HG02970 (cell line): ENCODE data around the gene FBXL17.

ENCODE experiments used
- ATAC-seq: cut with Tn5 transposase; IDR thresholded peaks from one replicate; pipeline ENCODE4 v1.9.1; 2021; ENCODE audit warnings: mild to moderate bottlenecking, moderate library complexity, moderate number of reproducible peaks; ENCODE audit not compliant: unreplicated experiment, low FRiP score

FBXL17 gene

DNA sequence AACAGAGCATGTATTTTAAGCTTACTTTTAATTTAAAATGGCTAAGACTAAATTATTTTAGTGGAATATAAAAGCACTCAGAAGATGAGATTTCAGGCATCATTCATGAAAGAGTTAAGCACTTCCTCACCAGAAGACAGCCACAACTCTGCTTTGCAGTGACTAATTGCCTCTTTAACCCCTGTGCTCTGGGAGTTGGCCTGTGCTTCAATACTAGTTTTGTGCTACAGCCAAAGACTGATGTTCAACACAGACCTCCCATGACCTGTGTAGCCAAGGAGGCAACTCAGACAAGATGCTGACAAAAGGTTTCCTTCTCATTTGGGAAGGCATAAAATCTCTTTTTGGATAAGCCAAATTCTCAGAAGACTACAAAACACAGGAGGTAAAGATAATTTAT lies 353.5 kb downstream of the FBXL17 start:
- ATAC-seq: no peak

- no peak for ATAC-seq
These were observed 355.9 kb downstream of the FBXL17 start for GRCh38 chr5:108025957-108026356.

GRCh38 chr5:108024986-108025385 lies 356.9 kb downstream of the FBXL17 start:
- no peak for ATAC-seq

GRCh38 chr5:108016101-108016500 lies 365.8 kb downstream of the FBXL17 start:
- ATAC-seq: no peak

DNA sequence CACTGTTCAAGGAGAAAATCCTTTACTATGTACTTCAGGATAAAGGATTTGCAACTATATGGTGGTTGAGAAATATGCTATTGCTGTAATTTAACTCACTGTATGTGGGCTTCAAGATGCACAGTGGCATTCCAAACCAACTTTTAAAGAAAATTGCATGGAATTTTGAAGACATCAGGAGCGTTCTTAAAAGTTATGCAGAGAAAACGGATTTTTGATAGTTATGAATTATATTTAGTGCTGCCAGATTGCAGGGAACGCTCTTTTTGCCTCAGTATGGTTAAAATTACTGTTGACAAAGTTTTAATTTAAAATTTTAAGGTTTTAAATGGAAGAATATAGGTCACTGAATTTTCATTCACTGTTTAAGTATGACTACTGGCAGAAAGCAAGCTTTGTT lies 375.1 kb downstream of the FBXL17 start:
- no peak for ATAC-seq

GRCh38 chr5:108003178-108003577 lies 378.7 kb downstream of the FBXL17 start:
- ATAC-seq: peak; percentile 81

DNA sequence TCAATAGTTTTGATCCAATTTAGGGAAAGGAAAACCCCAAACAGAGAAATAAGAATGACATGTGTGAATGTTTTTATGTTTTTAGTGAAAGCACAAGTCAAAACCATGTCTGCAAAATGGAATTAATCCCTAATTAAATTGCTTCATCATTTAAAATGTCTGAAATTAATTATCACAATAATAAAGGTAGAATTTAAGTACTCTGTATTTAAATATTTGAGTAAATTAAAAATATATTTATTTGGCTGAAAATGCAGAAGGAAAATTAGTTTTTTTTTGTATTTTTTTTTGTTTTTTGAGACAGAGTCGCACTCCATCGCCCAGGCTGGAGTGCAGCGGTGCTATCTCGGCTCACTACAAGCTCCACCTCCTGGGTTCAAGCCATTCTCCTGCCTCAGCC lies 380.7 kb downstream of the FBXL17 start:
- no peak for ATAC-seq

- no peak for ATAC-seq
These were observed 384.4 kb downstream of the FBXL17 start for GRCh38 chr5:107997338-107997980.

DNA sequence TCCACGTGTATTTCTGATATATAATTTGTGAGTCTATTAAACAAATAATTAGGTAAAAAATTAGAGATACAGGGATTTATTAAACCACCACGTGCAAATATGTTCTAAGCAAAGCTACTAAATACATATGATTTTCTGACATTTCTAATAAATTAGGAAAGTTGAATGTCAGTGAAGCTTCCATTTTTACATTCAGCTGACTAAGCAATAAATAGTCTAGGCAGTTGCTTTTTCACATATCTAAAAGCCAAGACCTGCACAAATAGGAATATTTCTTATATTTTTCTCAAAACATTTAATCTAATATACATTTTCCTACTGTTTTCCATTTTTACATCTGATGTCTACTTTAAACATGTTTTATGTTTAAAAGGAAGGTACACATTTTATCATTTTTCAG lies 388.6 kb downstream of the FBXL17 start:
- ATAC-seq: no peak

DNA sequence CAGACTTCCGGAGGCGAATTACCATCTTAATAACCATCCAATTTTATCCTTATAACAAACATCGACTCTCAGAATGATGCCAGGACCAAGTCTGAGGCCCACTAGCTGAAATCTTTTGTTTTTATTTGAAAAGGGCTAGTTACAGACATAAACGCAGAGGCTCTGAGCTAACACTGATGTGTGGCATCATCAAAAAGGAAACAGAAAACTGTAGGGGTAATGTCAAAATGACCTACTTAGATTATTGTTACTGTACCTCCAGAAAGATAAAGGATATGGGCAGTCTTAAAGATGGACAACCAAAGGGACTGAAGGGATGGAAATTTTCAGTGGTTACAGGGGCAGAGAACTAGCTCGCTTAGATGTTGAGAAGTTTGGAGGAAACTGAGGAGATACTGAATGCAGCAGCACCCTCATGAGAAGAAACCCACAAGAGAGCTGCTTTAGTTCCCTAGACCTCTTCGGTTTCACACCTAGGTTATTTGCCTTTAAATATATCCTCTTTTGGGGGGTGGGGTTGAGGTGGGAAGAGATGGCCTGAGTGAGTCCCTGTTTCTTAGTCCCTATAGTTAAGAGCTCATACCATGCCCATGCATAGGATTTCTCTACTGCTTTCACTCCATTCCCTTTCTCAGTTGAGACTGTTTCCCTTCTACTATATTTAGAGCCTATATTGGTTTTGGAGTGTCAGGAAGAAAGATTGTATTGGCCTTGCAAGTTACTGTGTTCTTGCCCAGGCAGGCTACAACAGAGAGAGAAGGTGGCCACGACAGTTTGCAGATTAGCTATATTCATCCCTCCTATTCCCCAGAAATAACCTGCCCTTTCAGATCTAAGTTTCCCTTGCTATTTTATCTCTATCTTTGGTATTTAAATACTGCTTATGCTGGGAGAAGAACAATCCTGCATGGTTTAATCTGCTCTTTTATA lies 390.8 kb downstream of the FBXL17 start:
- no peak for ATAC-seq

DNA sequence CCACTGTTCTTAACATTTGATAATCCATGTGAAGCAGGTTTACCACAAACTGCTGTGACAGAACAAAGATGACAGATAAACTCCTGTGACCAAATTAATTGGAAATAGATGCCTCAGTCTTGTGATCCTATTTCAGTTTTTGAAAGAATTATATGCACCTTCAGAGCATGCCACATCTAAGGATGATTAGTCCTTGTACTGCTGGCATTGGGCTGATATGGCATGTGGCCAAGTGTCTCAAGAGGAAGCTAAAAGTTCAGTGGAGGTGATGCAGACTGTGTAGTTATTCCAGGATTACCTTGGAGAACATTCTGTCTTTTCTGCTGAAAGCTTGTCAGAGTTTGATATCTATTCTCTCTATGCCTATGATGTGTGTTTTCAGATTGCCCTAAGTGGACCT lies 396.8 kb downstream of the FBXL17 start:
- ATAC-seq: no peak

GRCh38 chr5:107982703-107983425 lies 399.0 kb downstream of the FBXL17 start:
- no peak for ATAC-seq

GRCh38 chr5:107980923-107981692 lies 400.8 kb downstream of the FBXL17 start:
- ATAC-seq: no peak

DNA sequence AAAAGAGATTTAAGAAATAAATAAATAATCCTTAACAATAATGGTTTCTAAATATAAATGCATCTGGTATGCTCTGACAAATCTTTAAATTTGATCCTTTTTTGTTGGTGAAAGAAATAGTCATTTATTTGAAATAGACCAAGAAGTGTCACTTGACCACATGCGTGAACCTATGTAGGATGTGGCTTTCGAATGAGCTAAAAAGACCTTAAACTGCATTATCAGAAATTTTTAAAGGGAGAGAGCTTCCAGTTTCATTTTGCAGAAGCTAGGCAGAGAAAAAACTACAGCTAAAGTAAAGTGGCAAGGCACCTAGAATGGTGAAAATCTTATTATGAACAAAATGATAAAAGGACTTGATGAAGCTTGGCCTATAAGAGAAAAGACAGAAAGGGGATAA lies 402.0 kb downstream of the FBXL17 start:
- no peak for ATAC-seq

GRCh38 chr5:107979291-107979690 lies 402.6 kb downstream of the FBXL17 start:
- no peak for ATAC-seq

GRCh38 chr5:107977550-107978071 lies 404.3 kb downstream of the FBXL17 start:
- no peak for ATAC-seq

DNA sequence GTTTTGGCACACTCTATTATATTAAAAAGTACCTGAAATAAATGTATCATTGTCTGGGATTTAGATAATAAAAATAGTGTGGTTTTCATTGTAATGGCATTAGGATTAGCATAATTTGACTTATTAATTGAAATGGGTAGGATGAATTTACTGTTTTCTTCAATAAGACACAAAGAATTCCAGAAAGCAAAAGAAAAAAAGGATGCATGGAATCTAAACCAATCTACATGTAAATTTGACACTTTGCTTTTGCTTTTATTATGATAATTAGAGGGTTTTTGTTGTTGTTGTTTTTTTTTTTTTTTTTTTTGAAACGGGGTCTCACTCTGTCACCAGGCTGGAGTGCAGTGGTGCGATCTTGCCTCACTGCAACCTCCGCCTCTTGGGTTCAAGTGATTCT lies 406.3 kb downstream of the FBXL17 start:
- ATAC-seq: no peak

DNA sequence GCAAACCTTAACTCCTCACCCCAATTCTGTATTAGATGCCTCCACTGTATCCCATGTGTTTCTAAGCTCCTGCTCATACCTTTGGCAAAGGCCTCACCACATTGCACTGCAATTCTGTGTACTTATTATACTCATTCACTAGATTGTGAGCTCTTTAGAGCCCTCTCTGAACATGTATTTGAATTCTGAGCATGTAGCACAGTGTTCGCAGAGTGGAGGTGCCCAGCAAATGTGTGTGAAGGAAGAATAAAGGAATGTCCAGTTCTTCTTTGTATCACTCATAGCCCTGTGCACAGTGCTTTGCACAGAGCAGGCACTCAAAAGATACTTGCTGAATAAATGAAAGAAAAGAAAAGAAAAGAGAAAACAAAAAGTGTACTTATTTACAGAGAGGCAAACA lies 410.1 kb downstream of the FBXL17 start:
- ATAC-seq: no peak

GRCh38 chr5:107969847-107970246 lies 412.1 kb downstream of the FBXL17 start:
- no peak for ATAC-seq

DNA sequence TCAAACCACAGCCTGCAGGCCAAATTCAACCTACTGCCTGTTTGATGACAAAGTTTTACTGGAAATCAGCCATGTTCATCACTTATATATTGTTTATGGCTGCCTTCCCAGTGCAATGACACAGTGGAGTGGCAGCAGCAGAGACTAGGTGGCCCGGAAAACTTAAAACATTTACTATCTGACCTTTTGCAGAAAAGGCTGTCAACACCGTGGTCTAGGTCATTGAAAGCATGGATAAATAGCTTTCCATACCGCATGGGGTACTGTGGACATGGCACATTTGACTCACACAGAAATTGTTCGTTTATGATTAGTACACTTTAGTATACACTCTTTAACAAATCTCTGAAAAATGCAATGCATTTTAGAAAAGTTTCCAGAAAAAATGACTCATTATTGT lies 412.9 kb downstream of the FBXL17 start:
- no peak for ATAC-seq
